Stimulated activated CD8-positive, alpha-beta memory T cell treated with anti-CD3 and anti-CD28 coated beads, Interleukin-4, amount 100 ng/mL, for 4 hours (primary cell): ENCODE data around the gene BHLHA9.
"Not testable (repeated sequence)": the region's sequence is repeated elsewhere in the genome, so short reads cannot be mapped to it uniquely, and the experiment has no call there.

Experiments used
- DNase-seq, 2 donors: peaks; one replicate each; pipeline ENCODE4 v3.0.0-alpha.2; 2020; ENCODE audit warnings: low read depth in 2 of 2, low spot score in 1 of 2

The BHLHA9 gene

DNA sequence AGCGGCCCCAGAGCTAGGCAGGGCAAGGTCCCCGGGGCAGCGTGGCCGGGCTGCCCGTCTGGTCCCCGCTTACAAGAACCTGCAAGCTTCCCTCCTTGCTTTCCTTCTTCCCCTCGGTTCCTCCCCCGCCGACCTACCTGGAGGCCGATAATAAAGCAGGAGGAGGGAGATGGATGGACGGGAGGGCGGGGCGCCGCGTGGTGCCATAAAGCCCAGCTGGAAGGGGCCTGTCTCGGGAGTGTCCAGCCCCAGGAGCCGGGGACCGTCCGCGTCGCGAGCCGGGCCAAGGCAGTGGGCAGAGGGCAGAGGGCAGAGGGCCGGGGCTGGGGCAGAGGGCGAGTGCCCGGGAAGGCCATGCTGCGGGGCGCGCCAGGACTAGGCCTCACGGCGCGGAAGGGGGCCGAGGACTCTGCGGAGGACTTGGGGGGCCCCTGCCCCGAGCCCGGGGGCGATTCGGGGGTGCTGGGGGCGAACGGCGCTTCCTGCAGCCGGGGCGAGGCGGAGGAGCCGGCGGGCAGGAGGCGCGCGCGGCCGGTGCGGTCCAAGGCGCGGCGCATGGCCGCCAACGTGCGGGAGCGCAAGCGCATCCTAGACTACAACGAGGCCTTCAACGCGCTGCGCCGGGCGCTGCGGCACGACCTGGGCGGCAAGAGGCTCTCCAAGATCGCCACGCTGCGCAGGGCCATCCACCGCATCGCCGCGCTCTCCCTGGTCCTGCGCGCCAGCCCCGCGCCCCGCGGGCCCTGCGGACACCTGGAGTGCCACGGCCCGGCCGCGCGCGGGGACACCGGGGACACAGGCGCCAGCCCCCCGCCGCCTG lies at the start of gene BHLHA9:
Gene BHLHA9, plus strand, starts transcription at position 235 of the 820 bp plus-strand sequence. Its CDS starts 120 bp downstream, at position 355.
- no peak for DNase-seq

DNA sequence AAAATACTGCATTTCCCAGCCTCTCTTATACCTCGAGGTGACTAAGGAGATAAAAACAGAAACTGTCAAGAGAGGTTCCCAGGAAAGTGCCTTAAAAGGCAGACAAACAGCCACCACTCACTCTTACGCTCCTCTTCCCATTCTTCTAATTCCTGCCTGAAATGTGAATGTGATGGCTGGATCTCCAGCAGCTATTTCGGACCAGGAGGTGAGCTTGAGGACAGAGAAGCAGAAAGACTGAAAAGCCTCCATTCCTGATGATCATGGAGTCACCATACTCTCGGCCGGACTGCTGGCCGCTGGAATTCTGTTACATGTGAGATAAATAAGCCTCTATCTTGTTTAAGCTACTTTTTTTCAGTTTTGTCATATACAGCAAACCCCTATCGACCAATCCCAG lies 49.0 kb upstream of the BHLHA9 start:
- DNase-seq: no peak

DNA sequence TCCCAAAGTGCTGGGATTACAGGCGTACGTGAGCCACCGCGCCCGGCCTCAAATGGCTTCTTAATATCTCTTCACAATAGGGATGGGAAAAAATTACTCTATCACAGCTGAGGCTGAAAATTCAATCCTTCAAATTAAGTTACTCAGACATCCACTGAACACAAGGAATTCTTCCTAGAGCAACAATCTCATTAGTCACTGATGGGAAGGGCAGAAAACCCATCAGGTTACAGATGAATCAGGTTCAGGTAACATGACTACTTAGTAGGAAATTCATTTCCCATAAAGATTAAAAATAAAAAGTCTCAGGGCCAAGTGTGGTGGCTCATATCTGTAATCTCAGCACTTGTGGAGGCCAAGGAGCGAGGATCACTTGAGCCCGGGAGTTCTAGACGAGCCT lies 47.9 kb upstream of the BHLHA9 start:
- DNase-seq: no peak

DNA sequence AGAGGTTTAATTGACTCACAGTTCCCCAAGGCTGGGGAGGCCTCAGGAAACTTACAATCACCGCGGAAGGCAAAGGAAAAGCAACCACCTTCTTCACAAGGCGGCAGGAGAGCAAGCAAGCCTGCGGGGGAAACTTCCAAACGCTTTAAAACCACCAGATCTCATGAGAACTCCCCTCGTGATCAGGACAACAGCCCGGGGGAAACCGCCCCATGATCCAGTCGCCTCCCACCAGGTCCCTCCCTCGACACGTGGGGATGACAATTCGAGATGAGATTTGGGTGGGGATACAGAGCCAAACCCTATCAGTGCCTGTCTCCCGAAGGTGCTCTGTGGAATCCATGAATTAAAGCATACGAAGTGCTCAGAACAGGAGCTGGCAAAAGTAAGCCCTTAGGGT lies 46.6 kb upstream of the BHLHA9 start:
- no peak for DNase-seq

DNA sequence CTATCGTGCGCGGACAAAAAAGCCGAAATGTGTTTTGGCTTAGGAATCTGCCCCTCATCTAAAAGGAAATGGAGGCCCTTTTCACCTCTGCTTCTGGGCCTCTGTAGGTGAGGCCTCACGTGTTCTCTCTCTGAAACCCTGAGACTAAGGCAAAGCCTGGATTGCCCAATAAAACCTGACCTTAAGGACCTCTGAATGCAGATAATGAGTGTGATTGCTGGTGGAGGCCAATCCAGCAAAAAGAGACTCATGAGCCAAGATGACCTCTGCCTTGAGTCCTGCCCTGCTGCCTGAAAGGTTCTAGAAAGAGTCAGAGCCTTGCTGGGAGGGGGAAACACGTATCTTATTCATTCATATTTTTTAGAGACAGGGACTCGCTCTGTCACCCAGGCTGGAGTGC lies 45.9 kb upstream of the BHLHA9 start:
- DNase-seq: no peak

DNA sequence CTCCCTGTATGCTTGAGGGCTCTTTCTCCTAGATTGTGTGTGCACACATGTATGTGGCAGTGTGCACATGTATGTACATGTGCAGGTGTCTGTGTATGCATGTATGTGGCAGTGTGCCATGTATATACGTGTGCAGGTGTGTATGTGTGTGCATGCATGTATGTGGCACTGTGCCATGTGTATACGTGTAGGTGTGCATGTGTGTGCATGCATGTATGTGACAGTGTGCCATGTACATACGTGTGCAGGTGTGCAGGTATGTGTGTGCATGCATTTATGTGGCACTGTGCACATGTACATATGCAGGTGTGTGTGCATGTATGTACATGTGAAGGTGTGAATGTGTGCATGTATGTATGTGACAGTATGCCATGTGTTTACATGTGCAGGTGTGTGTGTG lies 43.9 kb upstream of the BHLHA9 start:
- DNase-seq: no peak

DNA sequence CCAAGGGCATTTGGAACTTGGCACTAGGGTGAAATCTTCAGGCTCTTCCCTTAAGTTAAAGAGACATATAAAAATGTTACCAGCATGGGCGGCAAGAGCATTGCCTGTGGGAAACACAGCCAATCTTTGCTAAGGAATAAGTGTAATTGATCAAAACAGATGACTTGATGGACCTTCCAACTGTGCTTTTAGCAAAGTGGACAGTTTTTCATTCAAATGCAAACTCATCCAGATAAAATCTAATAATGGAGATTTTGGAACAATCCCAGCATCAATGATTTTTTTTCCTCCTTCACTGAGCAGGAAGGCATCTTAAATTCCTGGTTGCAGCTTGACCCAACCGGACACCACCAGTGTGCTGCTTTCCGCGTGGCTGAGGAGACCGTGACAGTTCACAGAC lies 42.9 kb upstream of the BHLHA9 start:
- DNase-seq: no peak

DNA sequence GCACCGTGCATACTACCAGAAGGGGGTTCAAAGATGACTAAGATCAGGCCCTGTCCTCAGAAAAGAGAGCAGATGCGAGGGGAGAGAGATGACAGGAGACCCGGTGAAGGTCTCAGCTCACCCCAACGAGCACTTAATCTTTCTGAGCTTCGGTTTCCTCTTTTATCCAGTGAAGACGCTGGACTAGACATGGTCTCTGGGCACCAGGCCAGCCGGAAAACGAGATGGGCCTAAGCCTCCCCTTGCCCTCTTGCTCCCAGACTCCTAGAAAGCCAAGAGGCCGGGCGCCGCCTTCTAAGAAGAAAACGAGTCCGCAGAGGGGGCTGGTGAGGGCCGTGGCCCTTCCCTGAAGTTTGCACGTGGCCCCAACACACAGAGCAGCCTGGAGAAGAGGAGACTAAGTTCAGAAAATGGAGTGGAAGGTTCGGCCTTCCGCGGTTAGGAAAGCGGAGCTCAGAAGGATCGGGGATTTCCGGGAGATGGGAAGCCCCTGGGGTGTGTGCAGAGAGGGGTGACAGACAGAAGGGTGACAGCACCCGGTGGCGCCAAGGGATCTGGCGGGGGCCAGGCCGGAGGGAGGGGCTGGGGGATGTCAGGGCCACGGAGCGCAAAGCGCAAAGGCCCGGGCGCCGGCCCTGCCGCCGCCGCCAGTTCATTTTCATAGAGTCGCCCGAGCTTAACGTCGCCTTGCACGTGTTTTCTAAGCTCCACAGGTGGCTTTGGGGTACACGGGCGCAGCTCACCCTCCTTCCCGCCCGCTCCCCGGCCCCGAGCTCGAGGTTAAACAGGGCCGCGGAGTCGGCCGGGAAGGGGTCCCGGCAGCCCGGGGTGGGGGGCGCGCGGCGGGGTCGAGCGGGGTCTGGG lies 42.1 kb upstream of the BHLHA9 start:
- DNase-seq: no peak

DNA sequence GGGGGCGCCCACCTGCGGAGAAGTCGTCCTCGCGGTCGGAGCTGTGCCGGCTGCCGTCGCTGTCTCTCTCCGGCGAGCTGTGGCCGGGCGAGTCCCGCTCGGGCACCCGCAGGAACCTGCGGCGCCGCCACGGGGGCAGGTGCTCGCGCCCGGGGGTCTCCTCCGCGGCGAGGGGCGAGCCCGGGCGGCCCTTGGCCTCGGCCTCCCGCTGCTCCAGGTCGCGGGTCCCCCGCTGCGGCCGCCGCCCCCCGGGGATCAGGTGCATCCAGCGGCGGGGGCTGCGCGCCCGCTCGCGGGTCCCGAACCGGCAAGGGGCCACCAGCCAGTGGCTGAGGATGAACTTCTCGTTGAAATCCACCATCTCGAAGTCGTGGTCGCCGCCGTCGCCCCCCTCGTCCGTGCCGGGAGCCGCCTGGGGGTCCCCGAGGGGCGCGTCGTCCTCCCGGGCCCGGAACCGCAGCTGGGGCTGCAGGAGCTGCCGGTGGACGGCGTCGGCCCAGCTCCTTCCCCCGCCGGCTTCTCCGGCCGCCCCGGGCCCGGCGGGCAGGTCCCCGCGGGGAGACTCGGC lies 41.4 kb upstream of the BHLHA9 start:
- DNase-seq: no peak

DNA sequence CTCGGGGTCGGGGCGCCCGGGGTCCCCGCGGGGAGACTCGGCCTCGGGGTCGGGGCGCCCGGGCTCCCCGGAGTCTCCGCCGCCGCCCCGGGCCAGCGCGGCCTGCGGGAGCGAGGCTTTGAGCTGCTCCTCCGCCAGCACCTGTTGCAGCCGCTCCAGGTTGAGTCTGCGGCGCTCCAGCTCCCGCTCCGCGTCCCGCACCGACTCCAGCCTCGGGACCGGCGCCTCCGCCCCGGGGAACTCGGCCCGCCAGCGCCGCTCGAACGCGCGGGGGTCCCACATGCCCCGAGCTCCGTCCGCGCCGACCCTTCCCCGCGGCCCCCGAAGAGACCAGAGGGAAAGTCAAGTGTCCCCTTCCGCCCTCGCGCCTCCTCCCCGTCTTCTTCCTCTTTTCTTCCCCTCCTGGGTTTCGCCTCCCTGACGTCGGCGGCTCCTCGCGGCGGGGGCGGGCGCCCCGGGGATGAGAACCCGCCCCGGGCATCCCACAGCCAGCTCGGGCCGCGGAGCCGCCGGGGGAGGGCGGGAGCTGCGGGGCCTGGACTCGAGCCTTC lies 40.8 kb upstream of the BHLHA9 start:
- DNase-seq: peak in 1 of 2 donors; percentile 30

DNA sequence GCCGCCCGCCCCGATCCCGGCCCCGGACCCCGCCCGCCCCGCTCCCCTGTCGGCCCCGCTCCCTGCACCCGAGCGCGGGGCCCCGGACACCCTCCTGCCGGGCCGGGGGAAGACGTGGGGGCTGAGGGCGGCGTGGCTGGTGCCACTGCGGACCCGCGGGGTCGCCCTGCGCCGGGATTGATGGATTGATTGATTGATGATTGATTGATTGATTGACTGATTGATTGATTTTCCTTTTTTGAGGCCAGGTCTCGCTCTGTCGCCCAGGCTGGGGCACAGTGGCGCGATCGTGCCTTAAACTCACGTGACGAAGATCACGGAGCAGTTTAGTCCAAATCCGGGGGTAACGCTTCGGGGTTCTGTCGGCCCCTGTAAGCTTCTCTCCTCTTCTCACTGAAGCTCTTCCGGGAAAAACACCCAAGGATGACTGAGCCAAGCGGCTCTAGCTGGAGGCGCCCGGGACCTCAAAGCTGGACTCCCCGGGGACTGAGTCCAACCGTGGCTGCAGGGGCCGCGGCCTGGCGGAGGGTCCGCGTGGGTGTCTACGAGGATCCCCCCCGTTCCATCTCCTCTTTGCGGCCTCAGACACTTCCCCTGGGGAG lies 40.2 kb upstream of the BHLHA9 start:
- no peak for DNase-seq

DNA sequence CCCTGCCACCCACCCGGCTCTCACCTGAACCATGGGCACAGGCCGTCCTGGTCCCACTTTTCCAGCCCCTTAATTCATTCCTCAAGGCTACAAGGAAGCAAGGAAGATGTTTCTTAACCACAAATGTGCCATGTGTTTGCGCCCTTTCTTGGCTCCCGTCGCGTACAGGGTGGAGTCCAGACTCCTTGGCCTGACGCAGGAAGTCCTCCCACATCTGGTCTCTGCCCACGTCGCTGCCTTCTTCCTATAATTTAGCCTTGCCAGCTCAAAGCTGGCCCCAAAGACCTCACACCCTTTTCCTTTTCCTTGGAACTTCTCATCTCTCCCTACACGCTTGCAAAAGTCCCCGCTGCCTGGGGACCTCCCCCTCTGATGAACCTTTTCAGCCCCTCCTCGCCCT lies 38.8 kb upstream of the BHLHA9 start:
- no peak for DNase-seq

DNA sequence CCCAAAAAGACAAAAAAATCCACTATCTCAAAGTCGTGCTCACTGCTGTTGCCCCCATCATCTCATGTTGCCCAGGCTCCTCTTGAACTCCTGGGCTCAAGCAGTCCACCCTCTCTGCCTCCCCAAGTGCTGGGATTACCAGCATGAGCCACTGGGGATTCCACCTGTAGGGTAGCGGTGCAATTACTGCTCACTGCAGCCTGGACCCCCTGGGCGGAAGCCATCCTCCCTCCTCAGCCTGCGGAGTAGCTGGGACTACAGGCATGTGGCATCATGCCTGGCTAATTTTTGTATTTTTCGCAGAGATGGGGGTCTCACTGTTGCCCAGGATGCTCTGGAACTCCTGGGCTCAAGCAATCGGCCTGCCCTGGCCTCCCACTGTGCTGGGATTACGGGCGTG lies 37.9 kb upstream of the BHLHA9 start:
- no peak for DNase-seq

DNA sequence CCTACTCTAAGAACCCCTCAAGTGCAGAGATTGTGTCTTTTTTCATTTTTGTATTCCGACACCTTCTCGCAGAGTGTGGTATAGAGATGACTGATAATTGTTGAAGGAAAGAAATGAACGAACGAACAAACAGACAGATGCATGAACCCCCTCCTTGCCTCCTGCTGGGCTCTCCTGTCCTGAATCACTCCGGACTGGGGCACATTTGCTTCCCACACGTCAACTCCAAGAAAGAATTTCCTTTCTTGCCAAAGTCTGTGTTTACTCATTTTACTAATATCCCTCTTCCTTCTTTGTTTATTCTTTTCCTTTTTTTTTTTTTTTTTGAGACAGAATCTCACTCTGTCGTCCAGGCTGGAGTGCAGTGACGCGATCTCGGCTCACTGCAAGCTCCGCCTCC lies 37.5 kb upstream of the BHLHA9 start:
- no peak for DNase-seq

DNA sequence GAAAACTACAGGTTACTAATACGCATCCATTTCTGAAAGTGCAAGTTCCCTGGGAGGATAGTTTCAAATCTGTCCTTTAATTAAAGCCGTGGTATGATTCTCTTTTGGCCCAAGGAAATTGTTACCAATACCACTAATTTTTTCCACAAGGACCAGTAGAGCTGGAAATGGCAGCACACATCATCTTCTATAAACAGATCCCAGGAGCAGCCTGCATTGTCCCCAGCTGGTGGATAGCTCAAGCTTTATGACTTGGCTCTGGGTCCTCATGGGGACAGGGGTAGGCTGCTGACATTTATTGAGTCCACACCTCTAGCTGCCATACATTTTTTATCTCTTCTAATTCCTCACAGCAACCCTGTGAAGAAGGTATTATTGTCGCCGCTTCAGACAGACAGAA lies 35.8 kb upstream of the BHLHA9 start:
- no peak for DNase-seq

DNA sequence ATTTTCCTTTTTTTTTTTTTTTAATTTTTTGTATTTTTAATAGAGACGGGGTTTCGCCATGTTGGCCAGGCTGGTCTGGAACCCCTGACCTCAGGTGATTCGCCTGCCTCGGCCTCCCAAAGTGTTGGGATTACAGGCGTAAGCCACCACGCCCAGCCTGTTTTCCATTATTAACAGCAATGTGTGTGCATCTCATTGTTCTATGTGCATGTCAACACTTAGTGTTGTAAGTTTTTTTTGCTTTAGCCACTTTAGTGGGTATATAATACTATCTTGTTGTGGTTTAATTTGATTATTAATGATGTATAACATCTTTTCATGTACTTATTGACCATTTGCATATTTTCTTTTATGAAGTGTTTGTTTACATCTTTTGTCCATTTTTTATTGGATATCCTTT lies 32.8 kb upstream of the BHLHA9 start:
- no peak for DNase-seq

DNA sequence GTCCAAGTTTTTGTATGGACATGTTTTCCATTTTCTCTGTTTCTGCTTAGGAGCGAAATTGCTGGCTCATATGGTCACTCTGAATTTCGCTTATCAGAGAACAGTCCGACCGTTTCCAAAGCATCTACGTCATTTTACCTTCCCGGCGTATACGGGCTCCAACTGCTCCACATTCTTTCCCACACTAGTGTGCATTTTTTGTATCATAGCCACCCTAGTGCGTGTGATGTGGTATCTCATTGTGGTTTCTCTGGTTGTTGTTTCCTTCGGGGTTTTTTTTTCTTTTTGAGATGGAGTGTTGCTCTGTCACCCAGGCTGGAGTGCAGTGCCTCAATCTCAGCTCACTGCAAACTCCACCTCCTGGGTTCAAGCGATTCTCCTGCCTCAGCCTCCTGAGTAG lies 31.0 kb upstream of the BHLHA9 start:
- no peak for DNase-seq

DNA sequence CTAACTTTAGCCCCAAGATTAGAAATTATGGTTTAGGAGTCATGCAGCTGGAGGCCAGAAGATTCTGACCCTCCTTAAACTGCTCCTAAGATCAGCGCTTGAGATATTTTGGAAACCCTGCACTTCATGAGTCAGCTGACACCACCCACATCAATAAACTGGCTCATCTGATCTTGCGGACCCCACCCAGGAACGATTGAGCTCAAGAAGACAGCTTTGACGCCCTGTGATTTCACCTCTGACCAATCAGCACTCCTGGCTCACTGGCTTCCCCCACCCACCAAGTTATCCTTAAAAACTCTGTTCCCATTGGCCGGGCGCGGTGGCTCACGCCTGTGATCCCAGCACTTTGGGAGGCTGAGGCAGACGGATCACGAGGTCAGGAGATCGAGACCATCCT lies 29.8 kb upstream of the BHLHA9 start:
- DNase-seq: not testable (repeated sequence)

DNA sequence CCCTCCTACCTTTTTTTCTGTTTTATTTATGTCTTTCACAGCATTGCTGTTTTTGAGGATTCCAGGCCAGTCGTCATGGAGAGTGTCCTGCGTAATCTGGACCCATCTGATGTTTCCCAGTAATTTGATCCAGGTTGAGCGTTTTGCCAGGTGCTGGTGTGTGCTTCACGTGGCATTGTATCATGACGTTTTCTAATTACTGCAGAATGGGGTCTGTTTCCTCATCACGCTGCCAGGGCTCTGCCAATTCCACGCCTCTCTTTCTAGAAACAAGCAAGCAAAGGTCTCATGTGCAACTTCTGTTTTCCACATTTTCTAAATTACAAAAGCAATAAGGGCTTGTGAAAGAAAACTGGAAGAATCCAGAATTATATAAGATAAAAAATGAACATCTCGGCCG lies 28.3 kb upstream of the BHLHA9 start:
- no peak for DNase-seq

DNA sequence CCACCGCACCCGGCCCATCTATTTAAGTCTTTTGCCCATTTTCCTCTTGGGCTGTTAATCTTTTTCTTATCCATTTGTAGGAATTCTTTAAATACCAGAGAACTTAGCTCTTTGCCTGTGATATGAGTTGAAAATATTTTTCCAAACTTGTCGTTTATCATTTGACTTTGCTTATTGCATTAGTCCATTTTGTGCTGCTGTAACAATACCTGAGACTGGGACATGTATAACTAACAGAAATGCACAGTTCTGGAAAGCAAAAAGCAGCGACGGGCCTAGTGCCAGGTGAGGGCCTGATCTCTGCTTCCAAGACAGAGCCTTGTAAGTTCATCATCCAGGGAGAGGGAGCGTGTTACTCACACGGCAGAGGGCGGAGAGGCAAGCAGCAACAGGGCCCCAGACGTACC lies 25.6 kb upstream of the BHLHA9 start:
- DNase-seq: no peak

DNA sequence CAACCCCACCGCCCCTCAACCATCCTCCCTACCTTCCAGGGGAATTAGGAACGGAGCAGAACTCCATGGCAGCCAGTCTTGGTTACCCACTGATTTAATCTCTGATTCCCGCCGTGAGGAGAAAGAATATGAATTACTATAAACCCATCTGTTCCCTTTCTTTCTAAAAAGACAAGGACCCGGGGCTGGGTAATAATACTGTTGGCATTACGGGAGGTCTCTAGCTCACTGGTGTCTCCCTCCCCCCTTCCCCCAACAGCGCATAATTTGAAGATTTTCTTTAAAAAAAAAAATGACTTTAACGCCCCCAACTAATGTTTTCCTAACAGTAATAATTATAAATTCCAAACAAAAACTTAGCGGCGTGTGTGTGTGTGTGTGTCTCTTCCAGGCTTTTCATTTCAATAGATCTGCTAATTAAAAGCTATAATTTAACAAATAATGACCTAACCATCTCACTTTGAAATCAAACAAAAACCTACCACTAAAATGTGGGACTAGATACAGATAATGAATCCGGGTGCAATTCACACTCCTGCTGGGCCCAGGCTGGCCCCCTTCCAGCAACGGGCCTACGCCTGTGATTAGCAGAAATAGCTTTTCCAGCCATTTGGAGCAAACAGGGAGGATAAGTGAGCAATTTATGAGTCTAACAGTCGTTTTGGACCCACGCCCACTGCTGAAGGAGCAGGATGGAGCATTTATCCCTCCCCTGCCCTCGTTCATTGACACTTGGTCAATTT lies 18.2 kb upstream of the BHLHA9 start:
- DNase-seq: no peak
